ENCODE data around the gene CHN2.

DNA sequence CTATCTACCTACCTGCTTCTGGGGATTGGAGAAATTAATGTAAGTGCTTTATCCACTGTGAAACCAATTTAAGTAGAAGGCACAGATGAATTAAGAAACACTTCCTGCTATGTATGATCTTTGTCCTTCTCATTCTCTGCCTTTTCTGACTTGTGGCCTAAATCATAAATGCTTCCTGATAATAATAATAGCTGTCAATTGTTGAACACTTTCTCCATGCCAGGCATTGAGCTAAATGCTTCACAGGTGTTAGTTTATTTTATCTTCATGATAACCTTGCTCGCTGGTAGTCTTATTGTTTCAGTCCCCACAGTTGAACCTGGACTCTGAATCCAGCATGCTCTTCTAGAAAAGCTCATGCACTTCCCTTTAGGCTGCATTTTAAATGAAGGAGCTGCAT is 75.4 kb downstream of the CHN2 start:
- no peak for TF ChIP-seq IRF2 (CRISPR knock-in tag; IDR thresholded peaks at IDR 0.05; ENCODE audit: borderline replicate concordance, low read depth)
- TF ChIP-seq ETV6 (CRISPR knock-in tag; IDR thresholded peaks at IDR 0.05), result no peak
- TF ChIP-seq ARID4B (CRISPR knock-in tag; IDR thresholded peaks at IDR 0.05; ENCODE audit: borderline replicate concordance), result no peak
- TF ChIP-seq NR1H2 (CRISPR knock-in tag; IDR thresholded peaks at IDR 0.05), result no peak
- TF ChIP-seq CTCF (IDR thresholded peaks at IDR 0.05), result no peak
- TF ChIP-seq ATF2 (CRISPR knock-in tag; IDR thresholded peaks at IDR 0.05; ENCODE audit: borderline replicate concordance, low read depth), result no peak
- no peak for TF ChIP-seq ELF4 (CRISPR knock-in tag; IDR thresholded peaks at IDR 0.05; ENCODE audit: low read depth)
- TF ChIP-seq CBFB (CRISPR knock-in tag; IDR thresholded peaks at IDR 0.05; ENCODE audit: low read depth), result no peak

Measured in WTC11 (cell line).